HG02943 (cell line): ENCODE measurements around the gene MOB4.
"Not testable (repeated sequence)": the region's sequence is repeated elsewhere in the genome, so short reads cannot be mapped to it uniquely, and the experiment has no call there.

Experiments
- ATAC-seq: cut with Tn5 transposase; IDR thresholded peaks from one replicate; pipeline ENCODE4 v1.9.1; 2021; ENCODE audit warnings: mild to moderate bottlenecking, low read depth, moderate library complexity; ENCODE audit not compliant: unreplicated experiment

MOB4 gene

GRCh38 chr2:197506658-197507057 lies 9.2 kb upstream of the MOB4 start:
- no peak for ATAC-seq

GRCh38 chr2:197513915-197514314 lies 2.0 kb upstream of the MOB4 start:
- no peak for ATAC-seq

- ATAC-seq, result no peak
These were observed 1.1 kb upstream of the MOB4 start for GRCh38 chr2:197514754-197515153.

GRCh38 chr2:197515315-197515738 lies 539 bp upstream of the MOB4 start:
- peak; percentile 10 for ATAC-seq

GRCh38 chr2:197516393-197516761 lies 511 bp downstream of the MOB4 start:
- peak; percentile 13 for ATAC-seq

DNA sequence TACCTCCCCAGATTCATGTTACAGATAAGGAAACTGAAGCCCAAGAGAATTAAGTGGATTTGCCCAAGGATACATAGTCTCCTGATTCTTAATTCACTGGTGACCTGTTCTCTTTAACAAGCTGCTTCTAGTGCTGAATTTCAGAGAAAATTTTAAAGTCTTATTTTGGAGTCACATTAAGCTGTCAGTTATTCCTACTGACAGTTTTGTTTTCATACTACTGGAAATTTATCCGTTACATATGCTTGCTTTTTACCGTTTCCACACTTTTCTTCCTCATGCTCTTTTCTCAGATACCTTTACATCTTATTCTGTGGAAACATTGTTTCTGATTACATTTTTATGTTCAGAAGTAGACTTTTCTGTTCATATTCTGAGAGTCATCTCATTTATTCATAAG lies 1.3 kb downstream of the MOB4 start:
- no peak for ATAC-seq

DNA sequence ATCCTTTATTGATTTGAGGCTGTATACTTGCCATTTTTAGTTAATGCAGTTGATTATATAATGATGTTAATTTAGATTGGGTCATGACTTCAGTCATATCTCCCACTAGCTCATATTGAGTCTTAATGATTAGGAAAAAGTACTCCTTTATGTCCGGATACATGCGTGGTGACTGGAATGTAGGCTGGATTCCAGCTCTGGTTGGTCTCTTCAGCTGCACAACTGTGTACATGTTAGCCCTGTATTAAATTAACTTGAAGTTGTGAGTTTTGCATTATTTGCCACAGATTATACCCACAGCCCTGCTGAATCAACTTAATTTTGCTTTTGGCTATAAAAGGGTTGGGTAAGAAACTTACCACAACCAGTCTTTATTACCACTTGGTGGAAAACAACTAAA lies 22.5 kb downstream of the MOB4 start:
- ATAC-seq, result no peak

GRCh38 chr2:197539734-197540133 lies 23.9 kb downstream of the MOB4 start:
- no peak for ATAC-seq

- ATAC-seq, result no peak
These were observed 27.3 kb downstream of the MOB4 start for GRCh38 chr2:197543206-197543605.

- no peak for ATAC-seq
These were observed 31.5 kb downstream of the MOB4 start for GRCh38 chr2:197547163-197547900.

DNA sequence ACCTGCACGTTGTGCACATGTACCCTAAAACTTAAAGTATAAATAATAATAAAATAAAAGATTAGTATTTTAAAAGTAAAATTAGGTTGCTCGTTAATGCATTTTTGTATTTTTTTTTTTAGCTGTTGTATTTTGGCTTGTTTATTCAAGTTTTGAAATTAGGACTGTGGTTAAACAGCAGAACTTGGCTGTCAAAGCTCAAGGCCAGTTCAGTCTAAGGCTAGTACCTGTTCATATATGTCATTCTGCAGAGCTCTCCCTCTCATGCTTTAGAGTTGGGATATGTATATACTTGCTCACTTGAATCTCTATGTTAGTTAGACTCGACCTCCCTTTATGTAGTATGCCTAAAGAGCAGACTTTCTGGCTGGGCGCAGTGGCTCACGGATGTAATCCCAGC lies 32.7 kb downstream of the MOB4 start:
- no peak for ATAC-seq

DNA sequence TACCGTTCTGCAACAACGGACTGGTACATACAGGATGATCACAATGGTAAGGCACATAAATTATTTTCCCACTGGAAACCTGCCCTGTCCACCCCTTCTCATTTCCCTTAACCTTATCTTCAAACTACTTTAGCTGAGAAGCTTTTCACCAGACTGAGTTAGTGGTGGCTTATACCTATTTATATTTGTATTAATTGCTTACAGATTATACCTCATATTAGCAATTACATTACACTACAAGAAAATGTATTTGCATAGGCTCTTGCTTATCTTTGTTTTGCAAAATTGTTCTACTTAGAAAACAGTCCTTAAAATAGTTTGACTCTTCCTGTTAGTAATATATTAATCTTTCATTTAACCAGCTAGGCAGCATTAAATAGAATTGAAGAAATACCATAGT lies 35.4 kb downstream of the MOB4 start:
- not testable (repeated sequence) for ATAC-seq

GRCh38 chr2:197555467-197555866 lies 39.6 kb downstream of the MOB4 start:
- no peak for ATAC-seq

DNA sequence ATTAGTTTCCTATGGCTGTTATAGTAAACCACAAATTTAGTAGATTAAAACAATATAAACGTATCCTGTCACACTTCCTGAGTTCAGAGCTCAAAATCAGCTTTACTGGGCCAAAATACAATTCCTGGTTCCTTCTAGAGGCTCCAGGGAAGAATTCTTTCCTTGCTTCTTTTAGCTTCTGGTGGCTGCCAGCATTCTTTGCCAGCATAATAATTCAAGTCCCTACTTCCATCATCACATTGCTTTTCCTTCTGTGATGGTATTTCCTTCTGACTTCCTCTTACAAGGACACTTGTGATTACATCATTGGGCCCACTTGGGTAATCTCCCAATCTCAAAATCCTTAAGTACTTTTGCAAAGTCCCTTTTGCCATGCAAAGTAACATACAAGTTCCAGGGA lies 40.6 kb downstream of the MOB4 start:
- ATAC-seq, result no peak

DNA sequence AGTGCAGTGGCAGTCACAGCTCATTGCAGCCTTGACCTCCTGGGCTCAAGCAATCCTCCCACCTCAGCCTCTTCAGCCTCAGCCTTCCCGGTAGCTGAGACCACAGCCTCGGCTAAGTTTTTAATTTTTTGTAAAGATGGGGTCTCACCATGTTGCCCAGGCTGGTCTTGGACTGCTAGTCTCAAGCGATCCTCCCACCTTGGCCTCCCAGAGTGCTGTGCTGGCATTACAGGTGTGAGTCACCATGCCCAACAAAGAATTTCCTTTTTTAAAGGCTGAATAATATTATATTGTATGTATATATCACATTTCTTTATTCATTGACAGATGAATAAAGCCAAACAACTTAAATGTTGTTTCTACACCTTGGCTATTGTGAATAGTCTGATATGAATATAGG lies 42.5 kb downstream of the MOB4 start:
- no peak for ATAC-seq

DNA sequence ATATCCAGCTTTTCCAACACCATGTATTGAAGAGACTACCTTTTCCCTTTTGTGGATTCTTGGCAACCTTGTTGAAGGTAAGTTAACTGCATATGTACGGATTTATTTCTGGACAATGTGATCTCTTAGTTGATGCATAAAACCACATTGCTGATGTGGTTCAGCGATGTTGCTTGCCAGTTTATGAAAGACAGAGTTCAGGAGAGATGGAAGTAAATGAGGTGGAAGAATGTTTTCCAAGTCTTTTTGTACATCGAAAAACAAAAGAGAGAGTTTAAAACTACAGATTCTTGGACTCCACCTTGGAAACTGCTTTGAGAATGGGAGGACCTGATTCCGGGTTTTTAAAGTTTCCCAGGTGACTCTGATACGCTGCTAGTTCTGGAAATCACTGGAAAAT lies 43.8 kb downstream of the MOB4 start:
- ATAC-seq, result no peak

DNA sequence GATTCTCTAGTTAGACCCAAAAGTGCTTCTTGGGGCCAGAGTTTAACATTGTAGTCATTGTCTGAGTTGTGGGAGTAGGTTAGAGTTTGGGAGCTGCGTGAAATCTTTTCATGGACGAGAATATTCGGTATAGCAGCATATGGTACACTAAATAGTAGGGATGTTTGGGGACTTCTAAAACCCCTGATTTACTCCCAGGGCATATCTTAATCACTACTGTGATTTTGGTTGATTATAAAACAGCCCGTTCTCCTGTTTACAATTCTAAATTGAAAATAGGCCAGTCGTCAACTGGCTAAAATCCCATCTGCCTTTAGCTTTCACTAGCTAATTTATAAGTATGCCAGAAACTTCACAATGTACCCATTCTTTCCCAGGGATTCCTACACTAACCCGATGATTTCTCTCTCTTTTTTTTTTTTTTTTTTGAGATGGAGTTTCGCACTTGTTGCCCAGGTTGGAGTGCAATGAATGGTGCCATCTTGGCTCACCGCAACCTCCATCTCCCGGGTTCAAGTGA lies 44.3 kb downstream of the MOB4 start:
- no peak for ATAC-seq

- ATAC-seq, result no peak
These were observed 55.9 kb downstream of the MOB4 start for GRCh38 chr2:197571627-197572271.

DNA sequence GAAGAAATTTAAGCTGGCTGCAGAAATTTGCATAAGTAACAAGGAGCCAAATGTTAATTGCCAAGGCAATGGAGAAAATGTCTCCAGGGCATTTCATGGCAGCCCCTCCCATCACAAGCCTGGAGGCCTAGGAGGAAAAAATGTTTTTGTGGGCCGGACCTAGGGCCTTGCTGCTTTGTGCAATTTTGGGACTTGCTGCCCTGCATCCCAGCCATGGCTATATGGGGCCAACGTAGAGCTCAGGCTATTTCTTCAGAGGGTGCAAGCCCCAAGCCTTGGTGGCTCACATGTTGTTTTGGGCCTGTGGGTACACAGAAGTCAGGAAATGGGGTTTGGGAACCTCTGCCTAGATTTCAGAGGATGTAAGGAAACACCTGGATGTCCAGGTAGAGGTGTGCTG lies 57.7 kb downstream of the MOB4 start:
- no peak for ATAC-seq

GRCh38 chr2:197575987-197576386 lies 60.1 kb downstream of the MOB4 start:
- ATAC-seq, result no peak

GRCh38 chr2:197576631-197577030 lies 60.8 kb downstream of the MOB4 start:
- ATAC-seq, result no peak

DNA sequence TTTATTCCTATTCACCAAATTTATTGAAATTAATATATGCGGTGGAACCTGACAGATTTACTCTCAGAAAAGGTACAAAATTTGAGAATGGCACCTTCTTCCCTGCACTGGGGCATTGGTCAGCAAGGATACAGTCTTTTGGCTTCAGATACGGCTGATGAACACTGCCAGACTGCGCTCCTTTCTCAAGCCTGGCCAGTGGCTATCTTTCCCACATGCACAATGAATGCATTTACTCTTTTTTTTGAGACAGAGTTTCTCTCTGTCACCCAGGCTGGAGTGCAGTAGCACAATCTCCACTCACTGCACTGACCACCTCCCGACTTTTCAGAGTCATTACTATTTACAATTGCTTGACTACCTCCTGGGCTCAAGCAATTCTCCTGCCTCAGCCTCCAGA lies 61.6 kb downstream of the MOB4 start:
- ATAC-seq, result no peak
